Stimulated activated naive CD8-positive, alpha-beta T cell treated with anti-CD3 and anti-CD28 coated beads, Interleukin-15, Interleukin-2, amounts not matched to agents 100 U/mL and 50 U/mL, for 24 hours (primary cell): ENCODE measurements around the gene ZNF577.
"Not testable (repeated sequence)": the region's sequence is repeated elsewhere in the genome, so short reads cannot be mapped to it uniquely, and the experiment has no call there.

Experiments
- ATAC-seq: fragments of 150-1000 bp; cut with Tn5 transposase; one replicate; pipeline ENCODE4 v1.10.0; 2021
- DNase-seq: peaks from one replicate; pipeline ENCODE4 v3.0.0; 2021

ZNF577 gene

DNA sequence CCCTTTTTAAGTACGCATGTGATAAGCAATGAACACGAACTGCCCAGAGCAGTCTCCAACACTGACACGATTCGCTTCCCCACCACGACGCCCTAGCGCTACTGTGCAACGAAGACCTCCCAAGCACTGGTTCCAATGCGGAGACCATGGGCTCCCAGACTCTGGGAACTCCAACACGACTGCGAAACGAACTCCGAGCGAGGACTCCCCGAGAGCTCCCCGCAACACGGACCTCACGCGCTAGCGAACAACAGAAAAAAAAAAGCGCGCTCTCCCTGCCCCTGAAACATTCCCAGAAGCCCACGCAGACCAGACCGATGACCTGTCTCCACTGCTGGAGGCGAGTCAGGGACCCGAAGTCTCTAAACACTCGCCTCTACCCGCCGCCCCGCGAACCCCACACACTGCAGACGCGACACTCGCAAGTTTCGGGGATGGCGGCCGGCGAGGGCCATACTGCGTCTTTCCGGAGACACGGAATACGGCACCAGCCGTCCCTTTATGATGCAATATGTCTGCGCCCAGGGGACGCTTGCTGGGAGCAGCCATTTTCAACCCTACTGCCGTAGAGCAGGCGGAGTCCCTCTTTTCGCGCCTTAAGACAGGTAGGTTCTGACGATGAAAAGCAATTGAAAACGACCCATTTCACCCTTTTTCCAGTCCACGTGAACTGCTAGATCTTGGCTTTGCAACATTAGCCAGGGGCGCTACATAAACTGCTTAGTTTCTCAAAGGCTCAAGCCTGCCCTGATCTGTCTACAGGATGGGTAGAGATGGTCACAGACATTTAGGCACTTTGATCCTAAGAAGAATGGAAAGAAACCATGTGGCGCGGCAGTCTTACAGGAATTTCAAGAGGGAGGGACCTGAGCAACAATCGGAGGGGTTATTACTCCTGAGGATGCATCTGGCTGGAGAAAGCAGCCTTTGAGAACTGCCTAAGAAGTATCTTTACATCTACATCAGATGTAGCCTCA, at the start of gene ZNF577:
Gene ZNF577, minus strand, starts transcription at position 430 of the 977 bp plus-strand sequence. CDS start 7,569 bp downstream, outside the sequence.
- ATAC-seq = no peak
- DNase-seq = peak; percentile 50

GRCh38 chr19:51931921-51932320, 44.2 kb upstream of the ZNF577 start:
- no peak for DNase-seq
- no peak for ATAC-seq

DNA sequence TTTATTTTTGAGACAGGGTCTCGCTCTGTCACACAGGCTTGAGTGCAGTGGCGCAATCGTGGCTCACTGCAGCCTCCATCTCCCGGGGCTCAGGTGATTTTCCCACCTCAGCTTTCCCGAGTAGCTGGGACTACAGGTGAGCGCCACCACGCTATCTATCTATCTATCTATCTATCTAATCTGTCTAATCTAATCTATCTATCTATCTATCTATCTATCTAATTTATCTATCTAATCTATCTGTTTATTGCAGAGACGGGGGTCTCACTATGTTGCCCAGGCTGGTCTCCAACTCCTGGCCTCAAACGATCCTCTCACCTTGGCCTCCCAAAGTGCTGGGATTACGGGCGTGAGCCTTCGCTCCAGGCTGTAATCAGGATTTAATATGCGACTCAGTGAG, 40.1 kb upstream of the ZNF577 start:
- no peak for DNase-seq
- ATAC-seq = no peak

- peak; percentile 89 for ATAC-seq
- peak; percentile 81 for DNase-seq
Observed at GRCh38 chr19:51926784-51927741, 39.3 kb upstream of the ZNF577 start, which contains the start of gene ZNF613. ZNF613 (plus strand) TSS chr19:51927472; CDS start chr19:51936221, 8,749 bp downstream.

- ATAC-seq (no peak), DNase-seq (no peak)
Observed at GRCh38 chr19:51926426-51926783, 38.7 kb upstream of the ZNF577 start.

GRCh38 chr19:51921949-51922348, 34.2 kb upstream of the ZNF577 start:
- ATAC-seq (no peak), DNase-seq (peak; percentile 30)

DNA sequence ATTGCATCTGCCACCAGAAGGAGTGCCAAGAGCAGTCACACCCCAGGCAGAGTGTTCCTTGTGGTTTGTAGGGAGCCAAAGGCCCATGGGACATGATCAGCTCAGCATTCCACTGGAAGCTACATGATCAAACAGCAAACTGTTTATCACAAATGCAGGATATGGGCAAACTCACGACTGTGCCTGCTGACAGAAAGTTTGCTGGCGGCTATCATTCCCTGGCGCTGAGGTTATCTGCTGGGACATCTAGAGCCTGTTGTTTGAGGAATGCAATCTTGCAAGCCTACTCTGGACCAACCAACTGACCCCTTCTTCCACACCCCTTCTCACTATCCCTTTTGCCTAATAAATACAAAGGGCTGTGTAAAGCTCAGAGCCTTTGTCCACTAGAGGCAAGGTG, 31.9 kb upstream of the ZNF577 start:
- DNase-seq = no peak
- no peak for ATAC-seq

DNA sequence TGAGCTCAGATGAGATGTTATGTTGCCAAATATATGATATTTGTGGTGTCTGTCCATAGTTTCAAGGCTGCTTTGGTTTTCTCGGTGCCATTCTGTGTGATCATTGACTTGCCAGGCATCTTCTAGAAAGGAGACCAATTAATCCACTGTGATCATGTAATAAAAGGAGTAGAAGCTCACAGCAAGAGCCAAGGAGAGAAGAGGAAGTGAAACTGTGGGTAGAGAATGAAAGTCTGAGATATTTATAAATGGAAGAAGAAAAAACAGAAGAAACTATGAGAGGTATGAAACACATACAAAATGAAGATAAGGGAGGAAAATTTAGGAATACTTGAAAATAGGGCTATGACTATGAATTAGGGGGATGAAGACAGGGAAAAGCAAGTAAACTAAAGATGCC, 28.4 kb upstream of the ZNF577 start:
- no peak for ATAC-seq

DNA sequence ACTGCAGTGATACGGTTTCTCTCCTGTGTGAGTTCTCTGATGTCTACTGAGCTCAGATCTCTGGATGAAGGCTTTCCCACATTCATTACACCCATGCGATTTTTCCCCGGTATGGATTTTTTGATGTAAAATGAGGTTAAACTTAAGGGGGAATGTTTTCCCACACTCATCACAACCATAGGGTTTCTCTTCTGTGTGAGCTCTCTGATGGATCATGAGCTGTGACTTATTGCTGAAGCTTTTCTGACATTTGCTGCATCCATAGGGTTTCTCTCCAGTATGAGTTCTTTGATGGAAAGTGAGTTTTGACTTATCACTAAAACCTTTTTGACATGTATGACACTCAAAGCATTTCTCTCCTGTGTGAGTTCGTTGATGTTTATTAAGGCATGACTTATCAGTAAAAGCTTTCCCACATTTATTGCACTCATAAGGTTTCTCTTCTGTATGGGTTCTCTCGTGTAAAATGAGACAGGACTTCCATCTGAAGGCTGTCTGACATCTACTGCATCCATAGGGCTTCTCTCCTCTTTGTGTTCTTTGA, 27.6 kb upstream of the ZNF577 start:
- no peak for ATAC-seq
- DNase-seq = no peak

More for the DNA sequence above, 28.4 kb upstream of the ZNF577 start:
- DNase-seq = no peak

GRCh38 chr19:51907981-51908380, 20.2 kb upstream of the ZNF577 start:
- DNase-seq, ATAC-seq: not testable (repeated sequence)

DNA sequence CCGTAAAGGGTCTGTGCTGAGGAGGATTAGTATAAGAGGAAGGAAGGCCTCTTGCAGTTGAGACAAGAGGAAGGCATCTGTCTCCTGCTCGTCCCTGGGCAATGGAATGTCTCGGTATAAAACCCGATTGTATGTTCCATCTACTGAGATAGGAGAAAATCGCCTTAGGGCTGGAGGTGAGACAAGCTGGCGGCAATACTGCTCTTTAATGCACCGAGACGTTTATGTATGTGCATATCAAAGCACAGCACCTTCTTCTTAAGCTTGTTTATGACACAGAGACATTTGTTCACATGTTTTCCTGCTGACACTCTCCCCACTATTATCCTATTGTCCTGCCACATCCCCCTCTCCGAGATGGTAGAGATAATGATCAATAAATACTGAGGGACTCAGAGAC, 18.4 kb upstream of the ZNF577 start:
- not testable (repeated sequence) for DNase-seq, ATAC-seq

GRCh38 chr19:51905639-51906038, 17.9 kb upstream of the ZNF577 start:
- ATAC-seq = not testable (repeated sequence)

GRCh38 chr19:51905206-51905605, 17.5 kb upstream of the ZNF577 start:
- DNase-seq (no peak), ATAC-seq (no peak)

More at GRCh38 chr19:51905639-51906038, 17.9 kb upstream of the ZNF577 start:
- not testable (repeated sequence) for DNase-seq

DNA sequence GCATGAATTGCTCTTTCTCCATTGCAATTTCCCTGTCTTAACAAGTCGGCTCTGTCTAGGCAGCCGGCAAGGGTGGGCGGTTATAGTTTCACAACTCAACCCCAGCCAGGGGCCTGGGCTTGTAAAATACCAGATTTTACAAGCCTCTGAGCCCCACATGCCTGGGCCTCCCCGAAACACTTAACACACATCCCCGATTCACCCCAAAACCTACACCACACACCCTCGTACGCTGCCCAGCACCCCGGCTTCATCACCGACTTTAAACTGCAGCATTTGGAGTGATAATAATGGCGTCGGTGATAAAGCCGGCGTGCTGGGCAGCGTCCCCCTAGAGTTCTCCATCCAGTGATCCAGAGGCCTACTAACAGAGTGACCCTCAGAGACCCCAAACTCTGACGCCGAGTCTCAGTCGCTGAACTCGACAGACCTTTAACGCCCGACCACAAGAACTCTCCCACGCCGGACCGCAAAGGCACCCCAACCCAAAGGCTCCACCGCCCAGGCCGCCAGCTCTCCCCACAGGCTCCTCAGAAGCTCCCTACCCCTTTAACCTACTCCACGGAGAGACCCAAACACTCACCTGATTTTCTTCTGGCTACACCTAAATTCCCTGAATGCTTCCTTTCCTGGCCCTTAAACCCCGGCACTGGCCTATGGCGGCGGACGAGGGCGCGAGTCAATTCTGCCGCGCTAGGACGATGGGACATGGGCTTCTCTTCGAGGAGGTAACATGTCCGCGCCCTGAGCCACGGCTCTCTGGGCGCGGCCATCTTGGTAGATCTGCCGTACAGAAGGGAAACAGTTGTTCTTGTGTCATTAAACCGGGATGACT, 16.8 kb upstream of the ZNF577 start, which contains the start of gene ZNF649:
Gene ZNF649, minus strand, starts transcription at position 687 of the 835 bp plus-strand sequence. CDS start 4,910 bp downstream, outside the sequence.
- peak; percentile 96 for ATAC-seq
- DNase-seq = peak; percentile 84

DNA sequence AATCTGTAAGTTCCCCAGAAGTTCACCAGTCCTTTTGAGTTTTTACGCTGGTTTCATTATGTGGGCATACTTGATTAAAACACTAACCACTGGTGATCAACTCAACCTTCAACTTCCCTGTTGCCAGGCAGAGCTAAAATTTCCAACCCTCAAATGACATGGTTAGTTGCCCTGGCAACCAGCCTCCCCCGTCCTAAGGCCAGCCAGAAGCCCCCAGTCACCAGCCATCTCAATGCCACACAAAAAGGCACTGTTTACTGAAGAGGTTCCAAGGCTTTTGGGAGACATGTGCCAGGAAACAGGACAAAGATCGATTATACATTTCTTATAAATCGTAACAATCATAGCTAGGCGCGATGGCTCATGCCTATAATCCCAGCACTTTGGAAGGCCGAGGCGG, 15.4 kb upstream of the ZNF577 start:
- ATAC-seq (no peak), DNase-seq (no peak)

GRCh38 chr19:51901860-51902259, 14.1 kb upstream of the ZNF577 start:
- DNase-seq = no peak
- no peak for ATAC-seq

DNA sequence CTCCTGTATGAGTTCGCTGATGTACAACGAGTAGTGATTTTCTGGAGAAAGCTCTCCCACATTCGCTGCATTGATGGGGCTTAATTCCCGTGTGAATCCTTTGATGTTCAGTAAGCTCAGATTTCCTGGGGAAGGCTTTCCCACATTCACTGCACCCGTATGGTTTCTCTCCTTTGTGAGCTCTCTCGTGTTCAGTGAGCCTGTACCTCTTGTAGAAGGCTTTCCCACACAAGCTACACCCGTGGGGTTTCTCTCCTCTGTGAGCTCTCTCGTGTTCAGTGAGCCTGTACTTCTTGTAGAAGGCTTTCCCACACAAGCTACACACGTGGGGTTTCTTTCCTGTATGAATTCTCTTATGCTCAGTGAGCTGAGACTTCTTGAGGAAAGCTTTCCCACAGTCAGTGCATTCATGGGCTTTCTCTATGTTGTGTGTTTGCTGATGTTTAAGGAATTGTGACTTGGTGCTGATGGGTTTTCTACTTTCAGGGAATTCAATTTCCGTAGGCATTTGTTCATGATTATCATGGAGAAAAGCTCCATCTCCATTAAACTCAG, 3.5 kb upstream of the ZNF577 start:
- no peak for ATAC-seq
- DNase-seq = no peak

DNA sequence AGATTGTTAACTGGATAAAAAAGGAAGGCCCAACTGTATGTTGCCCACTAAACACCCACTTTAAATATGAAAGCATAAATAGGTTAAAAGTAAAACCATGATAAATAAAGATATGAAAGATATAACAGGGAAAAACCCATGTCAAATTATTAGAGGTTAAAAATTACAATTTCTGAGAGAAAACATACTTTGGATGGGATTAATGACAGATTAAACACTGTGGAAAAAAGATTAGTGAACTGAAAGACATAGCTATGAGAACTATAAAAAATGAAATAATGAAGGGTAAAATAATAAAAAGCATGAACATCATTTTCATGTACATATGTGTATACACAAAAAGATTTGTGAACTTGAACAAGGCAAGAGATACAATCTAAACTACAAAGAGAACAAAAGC, 2.2 kb upstream of the ZNF577 start:
- no peak for DNase-seq
- ATAC-seq = no peak

DNA sequence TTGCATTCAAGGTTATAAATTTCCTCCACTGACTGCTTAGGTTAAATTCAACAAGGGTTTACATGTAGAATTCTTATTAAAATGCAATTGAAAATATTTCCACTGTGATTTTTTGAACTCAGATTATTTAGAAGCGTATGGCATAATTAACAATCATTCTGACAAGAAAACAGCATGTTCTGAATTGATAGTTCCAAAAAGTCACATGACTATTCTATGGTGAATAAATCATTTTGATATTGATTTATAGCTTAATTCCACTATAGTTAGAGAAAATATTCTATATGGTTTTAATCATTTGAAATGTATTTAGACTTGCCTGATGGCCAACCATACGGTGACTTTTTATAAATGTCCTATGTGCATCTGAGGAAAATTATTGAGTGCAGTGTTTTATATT, 3.0 kb downstream of the ZNF577 start:
- ATAC-seq = no peak

DNA sequence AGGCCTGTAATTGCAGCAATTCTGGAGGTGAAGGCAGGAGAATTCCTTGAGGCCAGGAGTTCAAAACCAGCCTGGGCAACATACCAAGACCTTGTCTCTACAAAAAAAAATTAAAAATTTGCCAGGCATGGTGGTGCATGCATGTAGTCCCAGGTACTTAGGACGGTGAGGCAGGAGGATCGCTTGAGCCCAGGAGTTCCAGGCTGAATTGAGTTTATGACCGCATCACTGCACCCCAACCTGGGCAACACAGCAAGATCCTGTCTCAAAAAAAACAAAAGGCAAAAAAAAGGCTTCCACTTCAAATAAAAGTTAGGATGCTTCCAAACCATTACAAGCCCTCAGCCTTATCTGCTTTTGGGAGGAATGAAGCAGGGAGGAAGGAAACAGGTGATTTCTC, 5.2 kb downstream of the ZNF577 start:
- ATAC-seq (no peak), DNase-seq (no peak)

More for the DNA sequence above, 3.0 kb downstream of the ZNF577 start:
- DNase-seq = no peak

GRCh38 chr19:51873097-51873496, 14.7 kb downstream of the ZNF577 start:
- ATAC-seq (no peak), DNase-seq (no peak)
